ENCODE data around the gene GRM7.

GRCh38 chr3:7444886-7445285 is 584.0 kb downstream of the GRM7 start:
- TF ChIP-seq CTCF (IDR thresholded peaks at IDR 0.05) = no peak
- TF ChIP-seq EZH2phosphoT487 (IDR thresholded peaks at IDR 0.05) = no peak

Data from neural progenitor cell (in vitro differentiated cells).